GM21786 (cell line): ENCODE measurements around the gene BRME1.
A peak's percentile ranks its signal among the peaks of the same experiment; 100 is the strongest.
"Not testable (repeated sequence)": the region's sequence is repeated elsewhere in the genome, so short reads cannot be mapped to it uniquely, and the experiment has no call there.

Experiments used
- ATAC-seq: cut with Tn5 transposase; IDR thresholded peaks from one replicate; pipeline ENCODE4 v1.9.1; 2021; ENCODE audit not compliant: unreplicated experiment

BRME1 gene

DNA sequence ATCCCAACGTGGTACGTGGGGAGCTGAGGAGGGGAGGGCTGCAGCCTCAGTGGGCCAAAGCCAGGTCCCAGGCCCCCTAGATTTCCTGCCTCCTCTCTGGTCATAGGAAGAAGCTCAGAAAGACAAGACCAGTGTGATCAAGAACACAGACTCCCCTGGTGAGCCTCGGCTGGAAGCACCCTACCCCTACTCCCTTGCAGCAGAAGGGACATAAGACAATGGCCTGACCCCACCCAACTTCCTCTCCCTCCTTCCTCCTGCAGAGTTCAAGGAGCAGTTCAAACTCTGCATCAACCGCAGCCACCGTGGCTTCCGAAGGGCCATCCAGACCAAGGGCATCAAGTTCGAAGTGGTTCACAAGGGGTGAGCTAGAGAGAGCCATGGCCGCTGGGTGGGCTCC, 20.8 kb upstream of the BRME1 start:
- no peak for ATAC-seq

GRCh38 chr19:13926010-13926409, 20.1 kb upstream of the BRME1 start:
- ATAC-seq: no peak

- no peak for ATAC-seq
Observed at GRCh38 chr19:13923194-13923987, 17.5 kb upstream of the BRME1 start.

DNA sequence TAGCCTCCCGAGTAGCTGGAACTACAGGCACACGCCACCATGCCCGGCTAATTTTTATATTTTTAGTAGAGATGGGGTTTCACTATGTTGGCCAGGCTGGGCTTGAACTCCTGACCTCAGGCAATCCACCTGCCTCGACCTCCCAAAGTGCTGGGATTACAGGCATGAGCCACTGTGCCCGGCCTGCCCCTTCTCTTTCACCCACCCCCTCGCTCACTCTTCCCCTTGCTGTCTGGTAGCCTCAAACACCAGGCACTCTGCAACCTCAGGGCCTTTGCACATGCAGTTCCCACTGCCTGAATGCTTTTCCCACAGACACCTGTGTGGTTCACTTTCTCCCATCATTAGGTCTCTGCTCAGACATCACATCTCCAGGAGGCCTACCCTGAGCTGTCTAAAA, 16.2 kb upstream of the BRME1 start:
- ATAC-seq: not testable (repeated sequence)

DNA sequence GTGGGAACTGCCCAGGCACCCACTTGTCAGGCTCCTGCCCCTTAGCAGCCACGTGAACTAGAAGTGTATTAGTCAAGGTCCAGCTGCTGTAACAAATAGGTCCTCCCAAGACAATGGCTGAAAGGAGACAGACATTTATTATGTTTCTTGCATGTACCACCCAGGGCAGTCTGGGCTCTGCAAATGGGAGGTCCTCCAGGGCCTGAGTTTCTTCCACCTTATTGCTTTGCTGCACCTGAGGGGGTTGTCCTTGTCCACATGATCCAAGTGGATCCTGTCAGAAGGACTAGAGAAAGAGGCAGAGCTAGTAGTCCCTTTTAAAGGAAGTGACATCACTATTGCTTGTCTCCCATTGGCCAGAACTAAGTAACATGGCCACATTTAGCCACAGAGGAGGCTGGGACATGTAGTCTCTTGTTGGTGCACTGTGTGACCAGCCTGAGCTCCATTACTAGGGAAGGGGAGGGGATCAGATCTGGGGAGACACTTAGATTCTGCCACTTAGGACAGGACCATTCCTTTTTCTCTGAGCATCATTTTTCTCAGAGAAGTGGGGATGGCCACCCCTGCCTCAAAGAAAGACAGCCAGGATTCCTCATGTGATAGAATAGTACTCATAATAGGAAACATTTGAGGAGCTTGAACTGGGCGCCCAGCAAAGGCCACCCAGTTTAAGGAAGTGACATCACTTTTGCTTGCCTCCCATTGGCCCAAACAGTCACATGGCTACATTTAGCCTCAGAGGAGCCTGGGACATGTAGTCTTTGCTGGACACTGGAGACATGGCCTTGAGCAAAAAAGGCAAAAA, 15.2 kb upstream of the BRME1 start:
- no peak for ATAC-seq

DNA sequence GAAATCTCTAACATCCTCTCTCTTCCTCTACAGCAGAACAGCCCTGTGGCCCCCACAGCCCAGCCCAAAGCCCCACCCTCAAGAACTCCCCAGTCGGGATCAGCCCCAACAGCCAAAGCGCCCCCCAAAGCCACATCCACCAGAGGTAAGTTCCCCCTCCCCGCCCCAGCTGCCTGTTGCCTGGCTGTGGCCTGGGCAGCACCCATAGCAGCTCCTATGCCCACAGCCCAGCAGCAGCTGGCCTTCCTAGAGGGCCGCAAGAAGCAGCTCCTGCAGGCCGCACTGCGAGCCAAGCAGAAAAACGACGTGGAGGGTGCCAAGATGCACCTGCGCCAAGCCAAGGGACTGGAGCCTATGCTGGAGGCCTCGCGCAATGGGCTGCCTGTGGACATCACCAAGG, 14.6 kb upstream of the BRME1 start:
- ATAC-seq: no peak

GRCh38 chr19:13918726-13919411, 13.0 kb upstream of the BRME1 start:
- ATAC-seq: no peak

DNA sequence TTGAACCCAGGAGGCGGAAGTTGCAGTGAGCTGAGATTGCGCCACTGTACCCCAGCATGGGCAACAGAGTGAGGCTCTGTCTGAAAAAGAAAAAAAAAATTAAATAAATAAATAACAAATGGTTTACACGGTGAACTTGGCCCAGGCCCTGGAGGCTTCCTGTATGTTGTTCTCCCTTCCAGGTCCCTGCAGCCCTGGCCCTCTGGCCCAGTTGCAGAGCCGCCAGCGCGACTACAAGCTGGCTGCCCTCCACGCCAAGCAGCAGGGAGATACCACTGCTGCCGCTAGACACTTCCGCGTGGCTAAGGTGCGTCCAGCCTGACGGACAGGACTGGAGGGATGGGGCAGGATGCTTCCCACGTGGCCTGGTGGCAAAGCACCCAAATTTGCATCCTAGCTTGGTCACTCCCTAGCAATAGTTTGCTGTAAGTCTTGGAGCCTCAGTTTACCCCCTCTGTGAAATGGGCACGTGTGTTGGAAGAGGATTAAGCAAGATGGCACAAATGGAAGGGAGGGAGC, 12.0 kb upstream of the BRME1 start:
- ATAC-seq: no peak

- no peak for ATAC-seq
Observed at GRCh38 chr19:13914777-13915176, 8.9 kb upstream of the BRME1 start.

DNA sequence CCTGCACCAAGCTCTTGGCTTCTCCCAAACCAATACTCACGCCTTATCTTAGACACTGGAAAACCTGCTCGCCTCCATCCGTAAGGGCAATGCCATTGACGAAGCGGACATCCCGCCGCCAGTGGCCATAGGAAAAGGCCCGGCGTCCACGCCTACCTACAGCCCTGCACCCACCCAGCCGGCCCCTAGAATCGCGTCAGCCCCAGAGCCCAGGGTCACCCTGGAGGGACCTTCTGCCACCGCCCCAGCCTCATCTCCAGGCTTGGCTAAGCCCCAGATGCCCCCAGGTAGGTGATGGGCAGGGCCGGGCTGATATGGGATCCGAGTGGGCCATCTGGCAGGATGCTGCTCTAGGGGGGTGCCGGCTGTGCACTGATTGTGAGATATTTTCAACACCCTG, 7.4 kb upstream of the BRME1 start:
- ATAC-seq: no peak

DNA sequence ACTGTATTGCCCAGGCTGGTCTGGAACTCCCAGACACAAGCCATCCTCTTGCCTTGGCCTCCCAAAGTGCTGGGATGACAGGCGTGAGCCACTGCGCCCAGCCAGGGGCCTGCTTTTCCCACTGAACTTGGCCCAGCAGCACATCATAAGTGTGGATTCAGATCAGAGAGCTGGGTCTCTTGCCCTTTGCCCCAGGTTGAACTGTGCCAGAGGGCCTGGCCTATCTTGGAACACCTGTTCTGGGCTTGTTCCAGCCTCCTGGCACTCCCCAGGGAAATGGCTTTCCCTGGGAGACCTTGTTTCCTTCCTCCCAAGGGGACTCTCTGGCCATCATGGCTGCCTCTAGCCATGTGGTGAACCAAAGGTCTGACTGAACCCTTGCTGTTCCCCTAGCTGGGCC, 3.5 kb upstream of the BRME1 start:
- ATAC-seq: no peak

- no peak for ATAC-seq
Observed at GRCh38 chr19:13908674-13909073, 2.8 kb upstream of the BRME1 start.

DNA sequence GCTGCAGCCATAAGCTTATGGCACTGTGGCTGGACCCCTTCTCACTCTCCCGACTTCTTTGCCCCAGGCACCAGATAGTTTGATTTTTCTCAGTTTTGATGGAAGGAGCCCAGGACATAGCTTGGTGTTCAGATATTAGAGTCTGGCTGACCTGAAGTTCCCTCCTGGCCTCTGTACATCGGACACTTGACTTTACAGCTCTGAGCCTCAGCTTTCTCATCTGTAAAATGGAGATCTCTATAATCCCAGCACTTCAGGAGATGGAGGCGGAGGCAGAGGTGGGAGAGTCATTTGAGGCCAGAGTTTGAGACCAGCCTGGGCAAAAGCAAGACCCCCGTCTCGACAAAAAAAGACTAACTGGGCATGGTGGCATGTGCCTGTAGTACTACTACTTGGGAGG, 993 bp upstream of the BRME1 start:
- ATAC-seq: no peak

DNA sequence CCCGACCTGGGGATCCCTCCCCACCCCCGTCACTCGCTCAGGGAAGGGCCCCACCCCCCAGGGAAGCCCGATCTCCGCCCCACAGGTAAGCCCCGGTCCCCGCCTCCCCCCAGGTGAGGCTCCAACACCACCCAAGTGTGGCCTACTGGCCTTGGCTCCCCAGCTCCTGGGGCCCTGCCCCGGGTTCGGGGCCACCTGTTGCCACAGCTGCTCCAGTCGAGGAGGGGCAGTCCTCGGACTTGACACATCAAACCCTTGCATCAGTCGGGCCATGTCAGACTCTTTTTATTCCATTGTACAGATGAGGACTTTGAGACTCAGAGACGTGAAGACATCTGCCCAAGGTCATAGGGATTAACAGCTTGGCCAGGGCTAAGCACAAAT, 596 bp upstream of the BRME1 start:
- peak; percentile 32 for ATAC-seq

- ATAC-seq: no peak
Observed at GRCh38 chr19:13902993-13903555, 2.8 kb downstream of the BRME1 start.

DNA sequence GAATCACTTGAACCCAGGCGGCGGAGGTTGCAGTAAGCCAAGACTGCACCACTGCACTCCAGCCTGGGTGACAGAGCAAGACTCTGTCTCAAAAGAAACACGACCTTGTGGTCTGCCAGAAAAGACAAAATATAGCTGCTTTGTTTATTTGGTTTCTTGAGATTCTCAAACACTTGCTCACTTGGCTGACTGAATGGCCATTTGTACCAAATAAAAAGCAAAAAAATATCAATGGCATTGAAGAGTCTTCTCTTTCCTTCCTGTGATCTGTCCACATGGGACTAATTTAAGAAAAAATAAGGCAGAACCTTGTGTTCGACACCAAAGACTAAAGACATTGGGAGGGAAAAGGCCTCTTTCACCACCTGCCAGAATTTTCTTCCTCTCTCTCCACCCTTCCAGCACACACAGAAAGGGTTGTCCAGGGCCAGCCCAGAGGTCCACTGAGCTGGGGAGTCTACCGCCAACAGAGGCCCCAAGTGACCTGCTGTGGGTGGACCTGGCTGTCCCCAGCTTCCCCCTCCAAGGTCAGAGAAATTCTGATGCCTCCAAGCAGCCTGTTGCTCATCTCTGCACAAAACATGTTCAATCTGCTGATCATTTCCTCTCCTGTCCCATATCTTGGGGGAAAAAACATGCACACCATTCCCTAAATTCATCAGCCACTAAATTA, 5.9 kb downstream of the BRME1 start:
- no peak for ATAC-seq

GRCh38 chr19:13899393-13899792, 6.5 kb downstream of the BRME1 start:
- no peak for ATAC-seq

GRCh38 chr19:13896227-13896626, 9.7 kb downstream of the BRME1 start:
- no peak for ATAC-seq

DNA sequence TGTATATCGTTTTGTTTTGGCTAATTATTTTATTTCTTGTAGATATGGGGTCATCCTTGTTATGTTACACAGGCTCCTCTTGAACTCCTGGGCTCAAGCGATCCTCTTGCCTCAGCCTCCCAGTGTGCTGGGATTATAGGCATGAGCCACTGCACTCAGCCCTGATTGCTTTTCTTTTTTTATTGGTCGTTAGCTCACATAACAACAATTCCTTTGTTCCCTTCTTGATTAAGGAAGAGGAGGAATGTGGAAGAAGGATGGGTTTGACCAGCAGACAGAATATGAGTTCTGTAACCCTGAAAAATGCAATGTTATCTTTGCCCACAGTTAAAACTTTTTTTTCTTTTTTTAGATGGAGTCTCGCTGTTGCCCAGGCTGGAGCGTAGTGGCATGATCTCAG, 11.4 kb downstream of the BRME1 start:
- ATAC-seq: no peak

- no peak for ATAC-seq
Observed at GRCh38 chr19:13892870-13893269, 13.0 kb downstream of the BRME1 start.

- no peak for ATAC-seq
Observed at GRCh38 chr19:13890136-13890535, 15.8 kb downstream of the BRME1 start.
